MM.1S (cell line): ENCODE data around the gene ACAP2.

Source experiments
- DNase-seq: peaks from one replicate; pipeline ENCODE4 v3.0.0-alpha.2; 2015
- H2AFZ ChIP-seq: fragments of 300-600 bp; sonication (generic); 2 replicates; pipeline ENCODE4 v1.6.0; 2016; ENCODE audit warnings: antibody characterized with exemption, low read length
- H3F3A ChIP-seq: fragments of 300-600 bp; sonication (generic); 2 replicates; pipeline ENCODE4 v1.6.1; 2016; ENCODE audit warnings: mild to moderate bottlenecking, antibody characterized with exemption, low read length, moderate library complexity, mixed read lengths; ENCODE audit not compliant: insufficient read depth
- H3K27ac ChIP-seq: fragments of 300-600 bp; sonication (generic); 2 replicates; pipeline ENCODE4 v1.5.1; 2016; ENCODE audit warnings: mild to moderate bottlenecking, low read length
- H3K27me3 ChIP-seq: fragments of 300-600 bp; sonication (generic); replicated peaks from 2 replicates; pipeline ENCODE4 v1.6.0; 2016; ENCODE audit warnings: low read length; ENCODE audit not compliant: insufficient read depth
- H3K36me3 ChIP-seq: fragments of 300-600 bp; sonication (generic); replicated peaks from 2 replicates; pipeline ENCODE4 v1.6.1; 2016; ENCODE audit warnings: mild to moderate bottlenecking, low read length, mixed read lengths; ENCODE audit not compliant: insufficient read depth
- H3K4me1 ChIP-seq: fragments of 300-600 bp; sonication (generic); 2 replicates; pipeline ENCODE4 v1.6.1; 2016; ENCODE audit warnings: low read length, mixed read lengths
- H3K4me2 ChIP-seq: fragments of 300-600 bp; sonication (generic); 2 replicates; pipeline ENCODE4 v1.6.0; 2016; ENCODE audit warnings: low read depth, low read length
- H3K4me3 ChIP-seq: fragments of 300-600 bp; sonication (generic); 2 replicates; pipeline ENCODE4 v1.5.1; 2016; ENCODE audit warnings: low read length, mixed read lengths
- H3K79me2 ChIP-seq: fragments of 300-600 bp; sonication (generic); 2 replicates; pipeline ENCODE4 v1.6.1; 2016; ENCODE audit warnings: mixed run types, low read length, mixed read lengths
- H3K9ac ChIP-seq: fragments of 300-600 bp; sonication (generic); 2 replicates; pipeline ENCODE4 v1.6.1; 2016; ENCODE audit warnings: low read length, mixed read lengths
- H3K9me2 ChIP-seq: fragments of 300-600 bp; sonication (generic); replicated peaks from 2 replicates; pipeline ENCODE4 v1.6.1; 2016; ENCODE audit warnings: mild to moderate bottlenecking, low read length, mixed read lengths; ENCODE audit not compliant: insufficient read depth
- H3K9me3 ChIP-seq: fragments of 300-600 bp; sonication (generic); replicated peaks from 2 replicates; pipeline ENCODE4 v1.6.1; 2016; ENCODE audit warnings: mild to moderate bottlenecking, low read length, mixed read lengths; ENCODE audit not compliant: insufficient read depth
- H4K20me1 ChIP-seq: fragments of 300-600 bp; sonication (generic); 2 replicates; pipeline ENCODE4 v1.6.1; 2016; ENCODE audit warnings: mild to moderate bottlenecking, low read length, moderate library complexity, mixed read lengths; ENCODE audit not compliant: insufficient read depth
- EZH2 ChIP-seq: fragments of 300-600 bp; sonication (generic); optimal IDR thresholded peaks from 2 replicates; pipeline ENCODE3; 2017; ENCODE audit warnings: low read depth, mild to moderate bottlenecking, antibody characterized with exemption, low read length, mixed read lengths
- EZH2phosphoT487 ChIP-seq: fragments of 300-600 bp; sonication (generic); IDR thresholded peaks from 2 replicates; pipeline ENCODE4 v1.6.1; 2018; ENCODE audit warnings: antibody characterized with exemption, low read length
- TF ChIP-seq, protein P1 (sequence below): fragments of 300-600 bp; sonication (generic); IDR thresholded peaks from 2 replicates; pipeline ENCODE4 v1.5.1; 2016; ENCODE audit warnings: antibody characterized with exemption, low read length, mixed read lengths

The ACAP2 gene

GRCh38 chr3:195284842-195285241 lies 158.0 kb downstream of the ACAP2 start:
- TF ChIP-seq EZH2 = no peak
- TF ChIP-seq, protein P1, sequence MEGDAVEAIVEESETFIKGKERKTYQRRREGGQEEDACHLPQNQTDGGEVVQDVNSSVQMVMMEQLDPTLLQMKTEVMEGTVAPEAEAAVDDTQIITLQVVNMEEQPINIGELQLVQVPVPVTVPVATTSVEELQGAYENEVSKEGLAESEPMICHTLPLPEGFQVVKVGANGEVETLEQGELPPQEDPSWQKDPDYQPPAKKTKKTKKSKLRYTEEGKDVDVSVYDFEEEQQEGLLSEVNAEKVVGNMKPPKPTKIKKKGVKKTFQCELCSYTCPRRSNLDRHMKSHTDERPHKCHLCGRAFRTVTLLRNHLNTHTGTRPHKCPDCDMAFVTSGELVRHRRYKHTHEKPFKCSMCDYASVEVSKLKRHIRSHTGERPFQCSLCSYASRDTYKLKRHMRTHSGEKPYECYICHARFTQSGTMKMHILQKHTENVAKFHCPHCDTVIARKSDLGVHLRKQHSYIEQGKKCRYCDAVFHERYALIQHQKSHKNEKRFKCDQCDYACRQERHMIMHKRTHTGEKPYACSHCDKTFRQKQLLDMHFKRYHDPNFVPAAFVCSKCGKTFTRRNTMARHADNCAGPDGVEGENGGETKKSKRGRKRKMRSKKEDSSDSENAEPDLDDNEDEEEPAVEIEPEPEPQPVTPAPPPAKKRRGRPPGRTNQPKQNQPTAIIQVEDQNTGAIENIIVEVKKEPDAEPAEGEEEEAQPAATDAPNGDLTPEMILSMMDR = no peak
- TF ChIP-seq EZH2phosphoT487 = no peak
- no peak overlapping the region for H3K9ac ChIP-seq
- H3K4me3 ChIP-seq = no peak overlapping the region
- no peak overlapping the region for H3K4me2 ChIP-seq
- no peak for DNase-seq
- no peaks in the 10 kb centered on the region for H3K27me3 ChIP-seq
- no peaks in the 10 kb centered on the region for H3K36me3 ChIP-seq
- no peak overlapping the region for H3K27ac ChIP-seq
- no peaks in the 10 kb centered on the region for H3K9me2 ChIP-seq
- no peaks in the 10 kb centered on the region for H3K4me1 ChIP-seq
- no peak overlapping the region for H2AFZ ChIP-seq
- H3K79me2 ChIP-seq = no peaks in the 10 kb centered on the region
- H3F3A ChIP-seq = no peaks in the 10 kb centered on the region
- no peaks in the 10 kb centered on the region; the same call in 1 of the 2 replicates for H4K20me1 ChIP-seq
- no peaks in the 10 kb centered on the region for H3K9me3 ChIP-seq

DNA sequence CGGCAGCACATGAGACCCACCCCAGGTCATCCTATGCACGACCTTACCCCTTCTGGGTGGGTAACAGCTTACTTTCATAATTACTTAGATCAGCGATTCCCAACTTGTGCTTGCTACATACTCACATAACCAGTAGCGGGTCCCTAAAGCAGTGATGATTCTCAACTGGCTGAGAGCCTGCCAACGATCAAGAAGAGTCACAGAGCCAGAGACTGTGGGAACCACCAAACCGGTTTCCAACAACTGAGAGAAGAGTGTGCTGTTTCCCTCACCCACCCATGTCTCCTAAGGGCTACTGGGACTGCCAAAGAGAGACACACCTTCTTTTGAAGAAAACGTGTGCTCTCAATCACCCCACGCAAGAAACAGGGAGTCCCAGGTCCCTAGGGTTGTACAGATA lies 159.9 kb downstream of the ACAP2 start:
- Histone ChIP-seq H3K4me1 (no peaks in the 10 kb centered on the region), H3K4me2 (no peak overlapping the region), H3F3A (no peaks in the 10 kb centered on the region), H3K9me3 (no peaks in the 10 kb centered on the region), H3K36me3 (no peaks in the 10 kb centered on the region), H3K79me2 (no peaks in the 10 kb centered on the region), H3K4me3 (no peak overlapping the region), H3K27me3 (no peaks in the 10 kb centered on the region), H3K9me2 (no peaks in the 10 kb centered on the region), H3K9ac (no peak overlapping the region), H4K20me1 (no peaks in the 10 kb centered on the region; the same call in 1 of the 2 replicates), H2AFZ (no peak overlapping the region), H3K27ac (no peak overlapping the region)
- TF ChIP-seq EZH2 (no peak), EZH2phosphoT487 (no peak)
- TF ChIP-seq, protein P1 = no peak
- DNase-seq = no peak

- Histone ChIP-seq H3K4me1 (peaks cover 12% of the 10 kb centered on the region), H4K20me1 (no peaks in the 10 kb centered on the region), H3K4me3 (no peak overlapping the region), H3K36me3 (no peaks in the 10 kb centered on the region), H3K27me3 (no peaks in the 10 kb centered on the region), H3K9me3 (no peaks in the 10 kb centered on the region), H3K27ac (no peak overlapping the region), H3K9ac (no peak overlapping the region), H3K9me2 (no peaks in the 10 kb centered on the region), H3F3A (peaks cover 10% of the 10 kb centered on the region), H3K79me2 (peaks cover 7% of the 10 kb centered on the region; the same call in 1 of the 2 replicates), H3K4me2 (no peak overlapping the region), H2AFZ (no peak overlapping the region)
- DNase-seq = no peak
- no peak for TF ChIP-seq EZH2phosphoT487
- TF ChIP-seq, protein P1 = no peak
- TF ChIP-seq EZH2 = no peak
Observed at GRCh38 chr3:195274259-195274966, 168.4 kb downstream of the ACAP2 start.
